GM18499 (cell line): ENCODE measurements around the gene EXD3.
"Not testable (repeated sequence)": the region's sequence is repeated elsewhere in the genome, so short reads cannot be mapped to it uniquely, and the experiment has no call there.

ENCODE experiments used
- ATAC-seq: cut with Tn5 transposase; IDR thresholded peaks from one replicate; pipeline ENCODE4 v1.9.1; 2021; ENCODE audit warnings: moderate number of reproducible peaks; ENCODE audit not compliant: insufficient read depth, unreplicated experiment

Gene EXD3

GRCh38 chr9:137412431-137412830 lies 10.5 kb downstream of the EXD3 start:
- no peak for ATAC-seq

- no peak for ATAC-seq
Observed at GRCh38 chr9:137411645-137412380, 11.1 kb downstream of the EXD3 start.

- ATAC-seq: no peak
Observed at GRCh38 chr9:137411260-137411644, 11.7 kb downstream of the EXD3 start.

- no peak for ATAC-seq
Observed at GRCh38 chr9:137410891-137411249, 12.1 kb downstream of the EXD3 start.

- not testable (repeated sequence) for ATAC-seq
Observed at GRCh38 chr9:137410236-137410890, 12.6 kb downstream of the EXD3 start.

GRCh38 chr9:137409515-137409914 lies 13.4 kb downstream of the EXD3 start:
- no peak for ATAC-seq

GRCh38 chr9:137408651-137409405 lies 14.1 kb downstream of the EXD3 start:
- ATAC-seq: no peak

- no peak for ATAC-seq
Observed at GRCh38 chr9:137407590-137408300, 15.2 kb downstream of the EXD3 start.

- ATAC-seq: no peak
Observed at GRCh38 chr9:137406876-137407589, 15.9 kb downstream of the EXD3 start.

GRCh38 chr9:137406085-137406760 lies 16.7 kb downstream of the EXD3 start:
- no peak for ATAC-seq

- ATAC-seq: no peak
Observed at GRCh38 chr9:137405677-137406081, 17.3 kb downstream of the EXD3 start.

- ATAC-seq: no peak
Observed at GRCh38 chr9:137404961-137405567, 17.9 kb downstream of the EXD3 start.

GRCh38 chr9:137403269-137403668 lies 19.7 kb downstream of the EXD3 start:
- ATAC-seq: no peak

- no peak for ATAC-seq
Observed at GRCh38 chr9:137402746-137403145, 20.2 kb downstream of the EXD3 start.

- no peak for ATAC-seq
Observed at GRCh38 chr9:137398561-137399468, 24.1 kb downstream of the EXD3 start.

GRCh38 chr9:137397675-137398423 lies 25.1 kb downstream of the EXD3 start:
- ATAC-seq: no peak

GRCh38 chr9:137396634-137397367 lies 26.2 kb downstream of the EXD3 start:
- ATAC-seq: no peak
